ENCODE results near the gene COG2.
A peak's percentile ranks its signal among the peaks of the same experiment; 100 is the strongest.
"Not testable (repeated sequence)": the region's sequence is repeated elsewhere in the genome, so short reads cannot be mapped to it uniquely, and the experiment has no call there.

COG2 gene

DNA sequence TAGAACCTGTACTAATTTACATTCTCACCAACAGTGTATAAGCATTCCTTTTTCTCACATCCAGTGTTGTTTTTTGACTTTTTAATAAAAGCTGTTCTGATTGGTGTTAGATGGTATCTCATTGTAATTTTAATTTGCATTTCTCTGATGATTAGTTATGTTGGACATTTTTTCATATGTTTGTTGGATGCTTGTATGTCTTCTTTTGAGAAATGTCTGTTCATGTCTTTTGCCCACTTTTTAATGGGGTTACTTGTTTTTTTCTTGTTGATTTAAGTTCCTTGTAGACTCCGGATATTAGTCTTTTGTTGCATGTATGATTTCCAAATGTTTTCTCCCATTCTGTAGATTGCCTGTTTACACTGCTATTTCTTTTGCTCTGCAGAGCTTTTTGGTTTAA, 8.0 kb downstream of the COG2 start:
- DNase-seq (ENCODE audit: insufficient read length, low spot score), result no peak
- peak; percentile 90 for FAIRE-seq
- no peak for TF ChIP-seq CTCF (IDR thresholded peaks at IDR 0.05; ENCODE audit: insufficient read depth, missing control alignments)

DNA sequence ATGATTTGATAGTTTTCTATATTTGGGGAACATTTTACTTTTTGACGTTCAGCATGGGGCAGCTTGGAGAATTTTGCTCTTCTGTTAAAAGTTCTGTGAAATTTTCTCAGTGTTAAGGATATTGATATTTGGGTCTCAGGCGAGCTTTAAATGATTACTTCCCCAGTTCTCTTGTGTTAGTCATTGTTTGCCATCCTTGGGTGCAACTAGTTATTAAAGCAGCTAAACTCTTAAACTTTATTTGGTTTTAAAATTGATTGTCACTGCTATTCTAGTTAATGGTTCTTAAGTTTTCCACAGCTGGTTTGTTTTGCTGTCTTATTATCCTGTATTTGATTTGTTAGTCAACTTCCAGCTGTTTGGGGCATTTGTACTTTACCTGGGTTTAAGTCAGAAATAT, 9.0 kb downstream of the COG2 start:
- no peak for TF ChIP-seq CTCF (IDR thresholded peaks at IDR 0.05; ENCODE audit: insufficient read depth, missing control alignments)
- FAIRE-seq, result no peak
- no peak for DNase-seq (ENCODE audit: insufficient read length, low spot score)

DNA sequence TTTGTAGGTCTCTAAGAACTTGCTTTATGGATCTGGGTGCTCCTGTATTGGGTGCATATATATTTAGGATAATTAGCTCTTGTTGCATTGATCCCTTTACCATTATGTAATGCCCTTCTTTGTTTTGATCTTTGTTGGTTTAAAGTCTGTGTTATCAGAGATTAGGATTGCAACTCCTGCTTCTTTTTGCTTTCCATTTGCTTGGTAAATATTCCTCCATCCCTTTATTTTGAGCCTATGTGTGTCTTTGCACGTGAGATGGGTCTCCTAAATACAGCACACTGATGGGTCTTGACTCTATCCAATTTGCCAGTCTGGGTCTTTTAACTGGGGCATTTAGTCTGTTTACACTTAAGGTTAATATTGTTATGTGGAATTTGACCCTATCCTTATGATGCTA, 14.4 kb downstream of the COG2 start:
- not testable (repeated sequence) for FAIRE-seq; DNase-seq (ENCODE audit: insufficient read length, low spot score)

GRCh38 chr1:230658103-230658502, 15.8 kb downstream of the COG2 start:
- not testable (repeated sequence) for DNase-seq (ENCODE audit: insufficient read length, low spot score); FAIRE-seq

- TF ChIP-seq CTCF (IDR thresholded peaks at IDR 0.05; ENCODE audit: insufficient read depth, missing control alignments), result no peak
Observed at GRCh38 chr1:230658691-230659090, 16.4 kb downstream of the COG2 start.

GRCh38 chr1:230661976-230662375, 19.7 kb downstream of the COG2 start:
- DNase-seq (ENCODE audit: insufficient read length, low spot score), result no peak
- TF ChIP-seq CTCF (IDR thresholded peaks at IDR 0.05; ENCODE audit: insufficient read depth, missing control alignments), result no peak
- no peak for FAIRE-seq

More at GRCh38 chr1:230658691-230659090, 16.4 kb downstream of the COG2 start:
- FAIRE-seq, result no peak
- DNase-seq (ENCODE audit: insufficient read length, low spot score), result no peak

- TF ChIP-seq CTCF (IDR thresholded peaks at IDR 0.05; ENCODE audit: insufficient read depth, missing control alignments), result no peak
- DNase-seq (ENCODE audit: insufficient read length, low spot score) (no peak), FAIRE-seq (no peak)
Observed at GRCh38 chr1:230668227-230668626, 25.9 kb downstream of the COG2 start.

- TF ChIP-seq CTCF (IDR thresholded peaks at IDR 0.05; ENCODE audit: insufficient read depth, missing control alignments), result no peak
- no peak for FAIRE-seq
- no peak for DNase-seq (ENCODE audit: insufficient read length, low spot score)
Observed at GRCh38 chr1:230669543-230669942, 27.3 kb downstream of the COG2 start.
